Measurements from ENCODE around the gene INAFM2. TPM values are rescaled to one million over a fixed set of nuclear protein-coding genes. Genes with fewer than 3 reads are reported as not detected.

The INAFM2 gene
- total RNA-seq, 1 donor from 2014 or later: 33.8 TPM

GRCh38 chr15:40368719-40369473 is 45.4 kb downstream of the INAFM2 start:
- no peak for DNase-seq
- H3K4me1 ChIP-seq: peaks cover 29% of the 10 kb centered on the region
- no peaks in the 10 kb centered on the region for H3K9me3 ChIP-seq
- no peaks in the 10 kb centered on the region for H3K36me3 ChIP-seq
- no peak overlapping the region for H3K4me3 ChIP-seq
- no peaks in the 10 kb centered on the region for H3K27me3 ChIP-seq (ENCODE audit: low read depth)
- no peak for ATAC-seq
- intact Hi-C loops (cut with DNase I): no loop called here
- TF ChIP-seq, protein P1, sequence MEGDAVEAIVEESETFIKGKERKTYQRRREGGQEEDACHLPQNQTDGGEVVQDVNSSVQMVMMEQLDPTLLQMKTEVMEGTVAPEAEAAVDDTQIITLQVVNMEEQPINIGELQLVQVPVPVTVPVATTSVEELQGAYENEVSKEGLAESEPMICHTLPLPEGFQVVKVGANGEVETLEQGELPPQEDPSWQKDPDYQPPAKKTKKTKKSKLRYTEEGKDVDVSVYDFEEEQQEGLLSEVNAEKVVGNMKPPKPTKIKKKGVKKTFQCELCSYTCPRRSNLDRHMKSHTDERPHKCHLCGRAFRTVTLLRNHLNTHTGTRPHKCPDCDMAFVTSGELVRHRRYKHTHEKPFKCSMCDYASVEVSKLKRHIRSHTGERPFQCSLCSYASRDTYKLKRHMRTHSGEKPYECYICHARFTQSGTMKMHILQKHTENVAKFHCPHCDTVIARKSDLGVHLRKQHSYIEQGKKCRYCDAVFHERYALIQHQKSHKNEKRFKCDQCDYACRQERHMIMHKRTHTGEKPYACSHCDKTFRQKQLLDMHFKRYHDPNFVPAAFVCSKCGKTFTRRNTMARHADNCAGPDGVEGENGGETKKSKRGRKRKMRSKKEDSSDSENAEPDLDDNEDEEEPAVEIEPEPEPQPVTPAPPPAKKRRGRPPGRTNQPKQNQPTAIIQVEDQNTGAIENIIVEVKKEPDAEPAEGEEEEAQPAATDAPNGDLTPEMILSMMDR (IDR thresholded peaks at IDR 0.05): no peak
- H3K27ac ChIP-seq: peak overlapping the region; percentile 4

- no peak overlapping the region for H3K27ac ChIP-seq
- ATAC-seq (no peak), DNase-seq (no peak)
- H3K9me3 ChIP-seq: no peaks in the 10 kb centered on the region
- H3K27me3 ChIP-seq (ENCODE audit: low read depth): no peaks in the 10 kb centered on the region
- intact Hi-C loops (cut with DNase I): no loop called here
- no peaks in the 10 kb centered on the region for H3K36me3 ChIP-seq
- H3K4me1 ChIP-seq: peaks cover 29% of the 10 kb centered on the region
- no peak overlapping the region for H3K4me3 ChIP-seq
- TF ChIP-seq, protein P1 (IDR thresholded peaks at IDR 0.05): no peak
These were observed 46.0 kb downstream of the INAFM2 start for GRCh38 chr15:40369474-40369869.

- DNase-seq (no peak), ATAC-seq (no peak)
- no peak overlapping the region for H3K4me3 ChIP-seq
- TF ChIP-seq, protein P1 (IDR thresholded peaks at IDR 0.05): no peak
- intact Hi-C loops (cut with DNase I): no loop called here
- H3K27me3 ChIP-seq (ENCODE audit: low read depth): no peaks in the 10 kb centered on the region
- H3K36me3 ChIP-seq: no peaks in the 10 kb centered on the region
- peaks cover 29% of the 10 kb centered on the region for H3K4me1 ChIP-seq
- no peaks in the 10 kb centered on the region for H3K9me3 ChIP-seq
- no peak overlapping the region for H3K27ac ChIP-seq
These were observed 46.5 kb downstream of the INAFM2 start for GRCh38 chr15:40369971-40370370.

DNA sequence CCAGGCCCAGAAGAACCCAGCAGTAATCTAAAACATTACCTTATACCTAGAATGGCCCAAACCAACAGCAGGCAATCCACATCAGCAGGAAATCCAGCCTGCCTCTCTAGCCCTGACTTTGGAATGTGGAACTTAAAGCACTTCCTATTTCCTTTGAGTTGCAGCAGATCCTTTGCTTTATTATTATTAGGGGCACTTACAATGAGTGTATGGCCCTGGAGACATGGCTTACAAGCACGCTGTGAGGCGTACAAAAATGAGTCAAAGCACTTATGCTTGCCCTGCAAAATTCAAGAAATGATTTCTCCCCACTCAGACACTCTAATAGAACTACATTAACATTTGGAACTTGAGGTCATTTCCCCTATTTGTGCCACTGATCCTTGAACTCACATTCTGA is 49.5 kb downstream of the INAFM2 start:
- peak in 1 of 2 donors; percentile 3 for ATAC-seq
- TF ChIP-seq, protein P1 (IDR thresholded peaks at IDR 0.05): no peak
- H3K27ac ChIP-seq: no peak overlapping the region
- DNase-seq: no peak
- no peaks in the 10 kb centered on the region for H3K27me3 ChIP-seq (ENCODE audit: low read depth)
- no peak overlapping the region for H3K4me3 ChIP-seq
- H3K36me3 ChIP-seq: no peaks in the 10 kb centered on the region
- no peaks in the 10 kb centered on the region for H3K9me3 ChIP-seq
- intact Hi-C loops (cut with DNase I): no loop called here
- H3K4me1 ChIP-seq: peaks cover 27% of the 10 kb centered on the region

Other genes starting within 250 kb of the INAFM2 start
- 17.2 TPM for gene BMF, start 214.8 kb upstream of the INAFM2 start, total RNA-seq
- 1.4 TPM for gene BUB1B, start 162.6 kb upstream of the INAFM2 start, total RNA-seq
- 5.6 TPM for gene PAK6, start 84.6 kb upstream of the INAFM2 start, total RNA-seq
- gene ANKRD63, start 40.6 kb upstream of the INAFM2 start, total RNA-seq: not detected
- gene PLCB2, start 15.8 kb upstream of the INAFM2 start, total RNA-seq: 105 TPM
- gene CCDC9B, start 17.2 kb downstream of the INAFM2 start, total RNA-seq: 71.4 TPM
- not detected for gene PHGR1, start 27.3 kb downstream of the INAFM2 start, total RNA-seq
- gene DISP2, start 34.5 kb downstream of the INAFM2 start, total RNA-seq: 4.3 TPM
- 20.1 TPM for gene KNSTRN, start 59.0 kb downstream of the INAFM2 start, total RNA-seq
- 93.5 TPM for gene IVD, start 82.1 kb downstream of the INAFM2 start, total RNA-seq
- gene BAHD1, start 117.3 kb downstream of the INAFM2 start, total RNA-seq: 23.9 TPM
- gene CHST14, start 147.3 kb downstream of the INAFM2 start, total RNA-seq: 15.9 TPM
- gene CCDC32, start 241.3 kb downstream of the INAFM2 start, total RNA-seq: 24.8 TPM
- gene RPUSD2, start 245.6 kb downstream of the INAFM2 start, total RNA-seq: 5.3 TPM